Measurements from ENCODE around the gene CETP. TPM values are rescaled to one million over a fixed set of nuclear protein-coding genes. Genes with fewer than 3 reads are reported as not detected.
A peak's percentile ranks its signal among the peaks of the same experiment; 100 is the strongest.

Gene CETP
- total RNA-seq: 1.1 TPM
- long read RNA-seq, partial matches to known transcripts: 0 of 2 reads
- long read RNA-seq, other reads (novel, unspliced or antisense): 1 of 2 reads

GRCh38 chr16:56961851-56962281, at the start of gene CETP:
TSS of gene CETP (plus strand) at chr16:56961950. CDS start at chr16:56961980, 30 bp downstream.
- Histone ChIP-seq H3K4me3 (no peak within 1 kb of the TSS), H3K36me3 (no peaks in the 10 kb centered on the region), H3K9me3 (no peaks in the 10 kb centered on the region), H3K4me1 (peaks cover 51% of the 10 kb centered on the region), H3K27ac (peak within 1 kb of the TSS; percentile 62), H3K27me3 (ENCODE audit: low read depth) (no peaks in the 10 kb centered on the region)
- ATAC-seq (no peak), DNase-seq (no peak)
- TF ChIP-seq CTCF (IDR thresholded peaks at IDR 0.05): no peak
- intact Hi-C loops (cut with DNase I): no loop called here

GRCh38 chr16:56912746-56913708, 48.7 kb upstream of the CETP start:
- Histone ChIP-seq H3K9me3 (no peaks in the 10 kb centered on the region), H3K27me3 (ENCODE audit: low read depth) (no peaks in the 10 kb centered on the region), H3K27ac (peak overlapping the region; percentile 64), H3K4me1 (peaks cover 72% of the 10 kb centered on the region), H3K4me3 (no peak overlapping the region), H3K36me3 (no peaks in the 10 kb centered on the region)
- no peak for DNase-seq
- no peak for ATAC-seq
- intact Hi-C loops (cut with DNase I): no loop called here
- TF ChIP-seq CTCF (IDR thresholded peaks at IDR 0.05): no peak

- intact Hi-C loops (cut with DNase I): no loop called here
- no peak overlapping the region for H3K27ac ChIP-seq
- no peak for ATAC-seq
- H3K9me3 ChIP-seq: no peaks in the 10 kb centered on the region
- no peak for DNase-seq
- H3K27me3 ChIP-seq (ENCODE audit: low read depth): no peaks in the 10 kb centered on the region
- no peak for TF ChIP-seq CTCF (IDR thresholded peaks at IDR 0.05)
- H3K4me3 ChIP-seq: no peak overlapping the region
- H3K4me1 ChIP-seq: peaks cover 67% of the 10 kb centered on the region
- H3K36me3 ChIP-seq: no peaks in the 10 kb centered on the region
These were observed 46.9 kb upstream of the CETP start for GRCh38 chr16:56914896-56915295.

- no peak for TF ChIP-seq CTCF (IDR thresholded peaks at IDR 0.05)
- H3K4me3 ChIP-seq: no peak overlapping the region
- no peaks in the 10 kb centered on the region for H3K36me3 ChIP-seq
- H3K27ac ChIP-seq: no peak overlapping the region
- H3K4me1 ChIP-seq: peaks cover 61% of the 10 kb centered on the region
- intact Hi-C loops (cut with DNase I): no loop called here
- ATAC-seq: no peak
- no peaks in the 10 kb centered on the region for H3K27me3 ChIP-seq (ENCODE audit: low read depth)
- DNase-seq: no peak
- H3K9me3 ChIP-seq: no peaks in the 10 kb centered on the region
These were observed 46.2 kb upstream of the CETP start for GRCh38 chr16:56915336-56916119.

GRCh38 chr16:56916571-56917403, 45.0 kb upstream of the CETP start:
- DNase-seq: no peak
- Histone ChIP-seq H3K4me3 (no peak overlapping the region), H3K27ac (peak overlapping the region; percentile 64), H3K27me3 (ENCODE audit: low read depth) (no peaks in the 10 kb centered on the region), H3K36me3 (no peaks in the 10 kb centered on the region), H3K4me1 (peaks cover 48% of the 10 kb centered on the region), H3K9me3 (no peaks in the 10 kb centered on the region)
- intact Hi-C loops (cut with DNase I): no loop called here
- no peak for TF ChIP-seq CTCF (IDR thresholded peaks at IDR 0.05)
- ATAC-seq: peak; percentile 42 to 63

All from lower lobe of right lung (tissue), 2 donors.